Left ventricle myocardium inferior (tissue), 1 donor: ENCODE results near the gene KAZN. TPM values are rescaled to one million over a fixed set of nuclear protein-coding genes. Genes with fewer than 3 reads are reported as not detected.

ENCODE experiments used
- DNase-seq: peaks from one replicate; pipeline ENCODE4 v3.0.0-alpha.2; 2020
- H3K27ac ChIP-seq: fragments of 200-600 bp; replicated peaks from 2 replicates; pipeline ENCODE4 v1.8.0; 2021
- H3K27me3 ChIP-seq: fragments of 200-600 bp; 2 replicates; pipeline ENCODE4 v1.8.0; 2021; ENCODE audit warnings: low read depth
- H3K36me3 ChIP-seq: fragments of 200-600 bp; 2 replicates; pipeline ENCODE4 v1.8.0; 2021
- H3K4me1 ChIP-seq: fragments of 200-600 bp; 2 replicates; pipeline ENCODE4 v1.8.0; 2021
- H3K4me3 ChIP-seq: fragments of 200-600 bp; 2 replicates; pipeline ENCODE4 v1.8.0; 2021; ENCODE audit warnings: mild to moderate bottlenecking, moderate library complexity
- H3K9me3 ChIP-seq: fragments of 200-600 bp; replicated peaks from 2 replicates; pipeline ENCODE4 v1.8.0; 2021
- intact Hi-C: fragments of 100-400 bp; cut with micrococcal nuclease; formaldehyde crosslinking; loops from one replicate; pipeline ENCODE4 v1.11.0; 2022
- total RNA-seq: library from RNA; stranded (reverse); fragmentation: NEBNext Ultra II Directional; extraction: Animal tissue kit (Norgen Biotek cat#: 25700); gene quantifications from one replicate; pipeline ENCODE4 v1.2.1, GENCODE V29; 2021
- TF ChIP-seq, protein P1 (sequence below): fragments of 200-600 bp; IDR thresholded peaks from 2 replicates; pipeline ENCODE4 v1.8.0; 2021; ENCODE audit warnings: antibody characterized with exemption, mild to moderate bottlenecking, borderline replicate concordance
- donor health status: DM: no; HTN: yes; CAD: no; lungs with severe emphysema.

KAZN gene
- total RNA-seq, 1 donor from 2014 or later, result 2.2 TPM

GRCh38 chr1:14725238-14725637, 126.8 kb downstream of the KAZN start:
- TF ChIP-seq, protein P1, sequence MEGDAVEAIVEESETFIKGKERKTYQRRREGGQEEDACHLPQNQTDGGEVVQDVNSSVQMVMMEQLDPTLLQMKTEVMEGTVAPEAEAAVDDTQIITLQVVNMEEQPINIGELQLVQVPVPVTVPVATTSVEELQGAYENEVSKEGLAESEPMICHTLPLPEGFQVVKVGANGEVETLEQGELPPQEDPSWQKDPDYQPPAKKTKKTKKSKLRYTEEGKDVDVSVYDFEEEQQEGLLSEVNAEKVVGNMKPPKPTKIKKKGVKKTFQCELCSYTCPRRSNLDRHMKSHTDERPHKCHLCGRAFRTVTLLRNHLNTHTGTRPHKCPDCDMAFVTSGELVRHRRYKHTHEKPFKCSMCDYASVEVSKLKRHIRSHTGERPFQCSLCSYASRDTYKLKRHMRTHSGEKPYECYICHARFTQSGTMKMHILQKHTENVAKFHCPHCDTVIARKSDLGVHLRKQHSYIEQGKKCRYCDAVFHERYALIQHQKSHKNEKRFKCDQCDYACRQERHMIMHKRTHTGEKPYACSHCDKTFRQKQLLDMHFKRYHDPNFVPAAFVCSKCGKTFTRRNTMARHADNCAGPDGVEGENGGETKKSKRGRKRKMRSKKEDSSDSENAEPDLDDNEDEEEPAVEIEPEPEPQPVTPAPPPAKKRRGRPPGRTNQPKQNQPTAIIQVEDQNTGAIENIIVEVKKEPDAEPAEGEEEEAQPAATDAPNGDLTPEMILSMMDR, result no peak
- H3K27ac ChIP-seq, result no peak overlapping the region
- DNase-seq, result no peak
- no peaks in the 10 kb centered on the region for H3K4me1 ChIP-seq
- H3K36me3 ChIP-seq, result no peaks in the 10 kb centered on the region
- H3K4me3 ChIP-seq, result no peak overlapping the region
- intact Hi-C loops, result no loop called here
- peaks cover 70% of the 10 kb centered on the region for H3K27me3 ChIP-seq
- H3K9me3 ChIP-seq, result no peaks in the 10 kb centered on the region

- intact Hi-C loops, result no loop called here
- no peak for DNase-seq
- Histone ChIP-seq H3K4me1 (no peaks in the 10 kb centered on the region), H3K36me3 (no peaks in the 10 kb centered on the region), H3K27me3 (peaks cover 70% of the 10 kb centered on the region), H3K27ac (no peak overlapping the region), H3K9me3 (no peaks in the 10 kb centered on the region), H3K4me3 (no peak overlapping the region)
- TF ChIP-seq, protein P1, result no peak
Observed at GRCh38 chr1:14725695-14726094, 127.2 kb downstream of the KAZN start.

DNA sequence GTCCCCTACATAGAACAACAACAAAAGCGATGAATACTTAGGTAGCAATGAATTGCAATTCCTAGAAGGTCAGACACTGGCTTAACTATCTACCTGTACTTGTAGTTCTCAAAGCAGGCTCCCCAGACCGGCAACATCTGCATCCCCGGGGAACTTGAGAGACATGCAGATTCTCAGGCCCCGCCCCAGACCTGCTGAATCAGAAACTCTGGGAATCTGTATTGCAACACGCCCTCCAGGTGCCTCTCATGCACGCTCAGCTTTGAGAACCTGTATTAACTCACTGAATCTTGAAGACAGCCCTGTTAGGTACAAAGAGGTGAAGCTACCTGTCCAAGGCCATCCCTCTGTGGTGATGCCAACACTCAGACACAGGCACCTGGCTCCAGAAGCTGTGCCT, 128.1 kb downstream of the KAZN start:
- H3K4me3 ChIP-seq, result no peak overlapping the region
- H3K4me1 ChIP-seq, result no peaks in the 10 kb centered on the region
- no peaks in the 10 kb centered on the region for H3K36me3 ChIP-seq
- no peak overlapping the region for H3K27ac ChIP-seq
- TF ChIP-seq, protein P1, result no peak
- DNase-seq, result no peak
- intact Hi-C loops, result no loop called here
- H3K9me3 ChIP-seq, result no peaks in the 10 kb centered on the region
- H3K27me3 ChIP-seq, result peaks cover 61% of the 10 kb centered on the region

DNA sequence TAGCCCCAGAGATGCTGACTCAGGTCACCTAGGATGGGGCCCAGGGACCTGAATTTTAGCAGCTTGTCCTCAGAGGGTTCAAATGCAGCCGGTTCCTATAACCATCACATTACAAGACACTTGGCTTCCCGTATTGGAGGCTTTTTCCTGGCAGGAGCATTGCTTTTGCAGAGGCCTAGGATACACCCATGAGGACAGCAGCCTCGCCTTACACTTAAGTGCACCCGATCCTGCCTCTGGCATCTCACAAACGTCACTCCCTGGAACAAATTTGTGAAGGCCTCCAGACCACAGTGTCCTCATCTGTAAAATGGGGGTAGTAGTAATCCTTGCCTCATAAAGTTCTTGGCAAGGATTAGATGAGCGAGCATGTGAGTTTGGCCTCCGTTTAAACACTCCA, 130.0 kb downstream of the KAZN start:
- no peak overlapping the region for H3K4me3 ChIP-seq
- intact Hi-C loops, result no loop called here
- TF ChIP-seq, protein P1, result no peak
- H3K27me3 ChIP-seq, result peaks cover 65% of the 10 kb centered on the region
- DNase-seq, result no peak
- H3K4me1 ChIP-seq, result no peaks in the 10 kb centered on the region
- no peaks in the 10 kb centered on the region for H3K9me3 ChIP-seq
- no peaks in the 10 kb centered on the region for H3K36me3 ChIP-seq
- H3K27ac ChIP-seq, result no peak overlapping the region

- Histone ChIP-seq H3K36me3 (no peaks in the 10 kb centered on the region), H3K27ac (no peak overlapping the region), H3K4me1 (no peaks in the 10 kb centered on the region), H3K27me3 (peaks cover 62% of the 10 kb centered on the region), H3K4me3 (no peak overlapping the region), H3K9me3 (no peaks in the 10 kb centered on the region)
- no peak for DNase-seq
- intact Hi-C loops, result no loop called here
- TF ChIP-seq, protein P1, result no peak
Observed at GRCh38 chr1:14732728-14733047, 134.2 kb downstream of the KAZN start.
